Glomerular visceral epithelial cell (primary cell): Measurements from ENCODE around the gene ZAR1.

ENCODE experiments used
- DNase-seq: peaks from one replicate; pipeline ENCODE4 v3.0.0-alpha.2; 2016; ENCODE audit errors: extremely low spot score

Gene ZAR1

GRCh38 chr4:48490680-48491513 lies 845 bp downstream of the ZAR1 start:
- DNase-seq: no peak

- no peak for DNase-seq
These were observed 1.6 kb downstream of the ZAR1 start for GRCh38 chr4:48491514-48492176.

GRCh38 chr4:48493452-48494100 lies 3.5 kb downstream of the ZAR1 start:
- DNase-seq: no peak

GRCh38 chr4:48495941-48496340 lies 5.9 kb downstream of the ZAR1 start:
- DNase-seq: no peak

- no peak for DNase-seq
These were observed 8.8 kb downstream of the ZAR1 start for GRCh38 chr4:48498895-48499294.

- DNase-seq: no peak
These were observed 9.6 kb downstream of the ZAR1 start for GRCh38 chr4:48499551-48500066.

- no peak for DNase-seq
These were observed 13.4 kb downstream of the ZAR1 start for GRCh38 chr4:48503233-48504025.

GRCh38 chr4:48504026-48504330 lies 13.9 kb downstream of the ZAR1 start:
- DNase-seq: no peak

GRCh38 chr4:48504352-48504751 lies 14.3 kb downstream of the ZAR1 start:
- no peak for DNase-seq

- no peak for DNase-seq
These were observed 16.7 kb downstream of the ZAR1 start for GRCh38 chr4:48506716-48507115.

GRCh38 chr4:48509543-48509942 lies 19.5 kb downstream of the ZAR1 start:
- no peak for DNase-seq

- no peak for DNase-seq
These were observed 28.1 kb downstream of the ZAR1 start for GRCh38 chr4:48518143-48518542.

GRCh38 chr4:48526406-48526805 lies 36.4 kb downstream of the ZAR1 start:
- DNase-seq: no peak

GRCh38 chr4:48538358-48538757 lies 48.3 kb downstream of the ZAR1 start:
- no peak for DNase-seq

GRCh38 chr4:48539597-48539996 lies 49.5 kb downstream of the ZAR1 start:
- DNase-seq: no peak

GRCh38 chr4:48542888-48543287 lies 52.8 kb downstream of the ZAR1 start:
- no peak for DNase-seq

- no peak for DNase-seq
These were observed 53.7 kb downstream of the ZAR1 start for GRCh38 chr4:48543796-48544195.
